ENCODE results near the gene UMAD1.

The UMAD1 gene

GRCh38 chr7:7695111-7695817, 54.7 kb downstream of the UMAD1 start:
- no peak for DNase-seq

GRCh38 chr7:7696458-7697119, 56.0 kb downstream of the UMAD1 start:
- no peak for DNase-seq

- no peak for DNase-seq
These were observed 58.4 kb downstream of the UMAD1 start for GRCh38 chr7:7698930-7699329.

- DNase-seq = no peak
These were observed 58.8 kb downstream of the UMAD1 start for GRCh38 chr7:7699380-7699779.

GRCh38 chr7:7699970-7700369, 59.4 kb downstream of the UMAD1 start:
- no peak for DNase-seq

- DNase-seq = no peak
These were observed 61.0 kb downstream of the UMAD1 start for GRCh38 chr7:7701527-7701926.

- DNase-seq = no peak
These were observed 62.3 kb downstream of the UMAD1 start for GRCh38 chr7:7702826-7703225.

GRCh38 chr7:7703427-7703826, 62.9 kb downstream of the UMAD1 start:
- DNase-seq = no peak

GRCh38 chr7:7704867-7705266, 64.3 kb downstream of the UMAD1 start:
- no peak for DNase-seq

- DNase-seq = no peak
These were observed 64.8 kb downstream of the UMAD1 start for GRCh38 chr7:7705318-7705717.

GRCh38 chr7:7706101-7706511, 65.6 kb downstream of the UMAD1 start:
- no peak for DNase-seq

GRCh38 chr7:7706556-7707172, 66.1 kb downstream of the UMAD1 start:
- no peak for DNase-seq

GRCh38 chr7:7707246-7707645, 66.7 kb downstream of the UMAD1 start:
- DNase-seq = no peak

- DNase-seq = no peak
These were observed 67.3 kb downstream of the UMAD1 start for GRCh38 chr7:7707806-7708205.

GRCh38 chr7:7709291-7709690, 68.7 kb downstream of the UMAD1 start:
- DNase-seq = no peak

- no peak for DNase-seq
These were observed 69.9 kb downstream of the UMAD1 start for GRCh38 chr7:7710469-7710868.

- no peak for DNase-seq
These were observed 73.2 kb downstream of the UMAD1 start for GRCh38 chr7:7713730-7714129.

GRCh38 chr7:7718492-7718891, 77.9 kb downstream of the UMAD1 start, which contains the start of gene RPA3:
Gene RPA3, minus strand, starts transcription at chr7:7718607. Its CDS starts 78,189 bp downstream, at chr7:7640418.
- no peak for DNase-seq

- peak; percentile 3 to 19 for DNase-seq
These were observed 78.7 kb downstream of the UMAD1 start for GRCh38 chr7:7719236-7719635.

GRCh38 chr7:7720193-7720592, 79.6 kb downstream of the UMAD1 start:
- no peak for DNase-seq

GRCh38 chr7:7720750-7721621, 80.4 kb downstream of the UMAD1 start:
- no peak for DNase-seq

- DNase-seq = no peak
These were observed 91.2 kb downstream of the UMAD1 start for GRCh38 chr7:7731732-7732131.

- no peak for DNase-seq
These were observed 92.2 kb downstream of the UMAD1 start for GRCh38 chr7:7732621-7733281.

All from activated CD4-positive, alpha-beta T cell treated with anti-CD3 and anti-CD28 coated beads, Interleukin-2, amount 50 U/mL, for 4 hours (primary cell).